Esophagus squamous epithelium (tissue), 4 donors: ENCODE data around the gene PIP4P1.

Experiments
- POLR2A ChIP-seq, 4 donors: fragments of 450-650 bp; IDR thresholded peaks; one replicate each; pipeline ENCODE4 v1.6.1; 2017; ENCODE audit warnings: antibody characterized with exemption in 4 of 4, mild to moderate bottlenecking in 4 of 4, moderate library complexity in 3 of 4
- TF ChIP-seq, protein P1 (sequence below), 6 experiments: fragments of 450-650 bp in 4 of 6; fragments of 200-600 bp in 2 of 6; sonication (generic) in 2 of 6; IDR thresholded peaks; one replicate each; pipeline ENCODE4 v1.5.1; 2016 to 2019; ENCODE audit warnings: antibody characterized with exemption in 6 of 6, mild to moderate bottlenecking in 4 of 6, moderate library complexity in 4 of 6

DNA sequence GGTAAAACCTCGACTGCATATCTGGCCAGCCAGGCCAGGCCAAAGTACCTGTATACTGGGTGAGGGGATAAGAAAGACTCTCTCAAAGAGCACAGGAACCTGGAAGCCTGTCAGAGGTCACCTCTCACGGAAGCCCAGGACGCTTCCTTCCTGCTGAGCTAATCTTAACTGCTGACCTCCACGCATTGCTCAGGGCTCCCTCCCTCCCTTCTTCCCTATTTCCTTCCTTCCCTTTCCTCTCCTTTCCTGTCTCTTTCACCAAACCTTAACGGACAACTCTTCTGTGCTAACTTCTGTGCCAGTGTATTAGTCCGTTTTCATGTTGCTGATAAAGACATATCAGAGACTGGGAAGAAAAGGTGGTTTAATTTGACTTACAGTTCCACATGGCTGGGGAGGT lies 29.3 kb upstream of the PIP4P1 start:
- TF ChIP-seq, protein P1, sequence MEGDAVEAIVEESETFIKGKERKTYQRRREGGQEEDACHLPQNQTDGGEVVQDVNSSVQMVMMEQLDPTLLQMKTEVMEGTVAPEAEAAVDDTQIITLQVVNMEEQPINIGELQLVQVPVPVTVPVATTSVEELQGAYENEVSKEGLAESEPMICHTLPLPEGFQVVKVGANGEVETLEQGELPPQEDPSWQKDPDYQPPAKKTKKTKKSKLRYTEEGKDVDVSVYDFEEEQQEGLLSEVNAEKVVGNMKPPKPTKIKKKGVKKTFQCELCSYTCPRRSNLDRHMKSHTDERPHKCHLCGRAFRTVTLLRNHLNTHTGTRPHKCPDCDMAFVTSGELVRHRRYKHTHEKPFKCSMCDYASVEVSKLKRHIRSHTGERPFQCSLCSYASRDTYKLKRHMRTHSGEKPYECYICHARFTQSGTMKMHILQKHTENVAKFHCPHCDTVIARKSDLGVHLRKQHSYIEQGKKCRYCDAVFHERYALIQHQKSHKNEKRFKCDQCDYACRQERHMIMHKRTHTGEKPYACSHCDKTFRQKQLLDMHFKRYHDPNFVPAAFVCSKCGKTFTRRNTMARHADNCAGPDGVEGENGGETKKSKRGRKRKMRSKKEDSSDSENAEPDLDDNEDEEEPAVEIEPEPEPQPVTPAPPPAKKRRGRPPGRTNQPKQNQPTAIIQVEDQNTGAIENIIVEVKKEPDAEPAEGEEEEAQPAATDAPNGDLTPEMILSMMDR (IDR thresholded peaks at IDR 0.05): no peak
- TF ChIP-seq POLR2A (IDR thresholded peaks at IDR 0.05): no peak
